ENCODE results near the gene TOM1L2.

Gene TOM1L2

DNA sequence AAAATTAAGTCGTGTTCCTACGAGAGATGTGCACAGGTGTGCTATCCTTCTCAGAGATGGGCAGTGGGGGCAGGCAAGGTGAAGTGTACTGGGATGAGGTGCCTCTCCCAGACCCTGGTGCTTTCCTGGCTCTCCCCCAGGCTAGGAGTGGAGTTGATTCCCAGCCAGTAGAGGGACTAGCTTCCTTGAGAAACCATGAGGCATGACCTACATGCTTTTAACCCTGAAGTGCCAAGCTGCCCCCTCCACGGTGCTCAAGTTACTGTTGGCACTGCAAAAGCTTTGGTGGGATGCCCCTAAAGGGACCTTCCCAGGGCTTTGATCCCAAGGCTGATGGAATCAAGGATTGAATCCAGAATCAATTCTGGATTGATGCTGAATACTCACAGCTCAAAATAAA, 88.4 kb downstream of the TOM1L2 start:
- peaks cover 76% of the 10 kb centered on the region for H3K36me3 ChIP-seq

DNA sequence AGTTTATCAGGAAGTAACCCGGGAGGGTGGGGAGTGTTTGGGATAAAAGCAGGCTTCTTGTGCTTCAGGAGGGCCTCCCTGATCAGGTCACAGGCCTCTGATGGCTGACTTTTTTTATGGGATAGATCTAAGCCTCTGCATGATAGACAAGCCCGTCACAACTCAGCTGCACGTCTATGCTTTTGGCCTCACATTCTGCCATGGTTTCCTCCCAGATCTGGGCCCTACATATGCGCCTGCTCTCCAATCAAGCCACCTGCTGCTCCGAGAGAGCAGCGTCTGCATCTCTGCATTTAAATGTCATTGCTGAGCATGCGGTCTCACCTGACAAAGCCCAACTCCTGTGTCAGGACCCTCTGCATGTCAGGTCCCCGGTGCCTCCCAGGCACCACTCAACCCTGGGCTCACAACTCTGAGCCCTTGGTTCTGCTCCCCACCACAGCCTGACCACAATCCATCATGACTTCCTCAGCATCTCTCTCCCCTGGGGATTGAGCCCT, 90.1 kb downstream of the TOM1L2 start:
- H3K4me3 ChIP-seq (ENCODE audit: low read depth in 1 of 2, low read length in 1 of 2), result no peak overlapping the region
- H3K36me3 ChIP-seq, result peaks cover 89% of the 10 kb centered on the region

More for the DNA sequence above, 88.4 kb downstream of the TOM1L2 start:
- TF ChIP-seq, protein P1, sequence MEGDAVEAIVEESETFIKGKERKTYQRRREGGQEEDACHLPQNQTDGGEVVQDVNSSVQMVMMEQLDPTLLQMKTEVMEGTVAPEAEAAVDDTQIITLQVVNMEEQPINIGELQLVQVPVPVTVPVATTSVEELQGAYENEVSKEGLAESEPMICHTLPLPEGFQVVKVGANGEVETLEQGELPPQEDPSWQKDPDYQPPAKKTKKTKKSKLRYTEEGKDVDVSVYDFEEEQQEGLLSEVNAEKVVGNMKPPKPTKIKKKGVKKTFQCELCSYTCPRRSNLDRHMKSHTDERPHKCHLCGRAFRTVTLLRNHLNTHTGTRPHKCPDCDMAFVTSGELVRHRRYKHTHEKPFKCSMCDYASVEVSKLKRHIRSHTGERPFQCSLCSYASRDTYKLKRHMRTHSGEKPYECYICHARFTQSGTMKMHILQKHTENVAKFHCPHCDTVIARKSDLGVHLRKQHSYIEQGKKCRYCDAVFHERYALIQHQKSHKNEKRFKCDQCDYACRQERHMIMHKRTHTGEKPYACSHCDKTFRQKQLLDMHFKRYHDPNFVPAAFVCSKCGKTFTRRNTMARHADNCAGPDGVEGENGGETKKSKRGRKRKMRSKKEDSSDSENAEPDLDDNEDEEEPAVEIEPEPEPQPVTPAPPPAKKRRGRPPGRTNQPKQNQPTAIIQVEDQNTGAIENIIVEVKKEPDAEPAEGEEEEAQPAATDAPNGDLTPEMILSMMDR (IDR thresholded peaks at IDR 0.05), result no peak
- Histone ChIP-seq H3K9me3 (no peaks in the 10 kb centered on the region), H3K4me1 (ENCODE audit: control insufficient read depth in 1 of 2, insufficient read depth in 1 of 2, low read depth in 1 of 2, low read length in 1 of 2) (no peaks in the 10 kb centered on the region), H3K27ac (no peak overlapping the region), H3K27me3 (no peaks in the 10 kb centered on the region), H3K4me3 (ENCODE audit: low read depth in 1 of 2, low read length in 1 of 2) (no peak overlapping the region)

DNA sequence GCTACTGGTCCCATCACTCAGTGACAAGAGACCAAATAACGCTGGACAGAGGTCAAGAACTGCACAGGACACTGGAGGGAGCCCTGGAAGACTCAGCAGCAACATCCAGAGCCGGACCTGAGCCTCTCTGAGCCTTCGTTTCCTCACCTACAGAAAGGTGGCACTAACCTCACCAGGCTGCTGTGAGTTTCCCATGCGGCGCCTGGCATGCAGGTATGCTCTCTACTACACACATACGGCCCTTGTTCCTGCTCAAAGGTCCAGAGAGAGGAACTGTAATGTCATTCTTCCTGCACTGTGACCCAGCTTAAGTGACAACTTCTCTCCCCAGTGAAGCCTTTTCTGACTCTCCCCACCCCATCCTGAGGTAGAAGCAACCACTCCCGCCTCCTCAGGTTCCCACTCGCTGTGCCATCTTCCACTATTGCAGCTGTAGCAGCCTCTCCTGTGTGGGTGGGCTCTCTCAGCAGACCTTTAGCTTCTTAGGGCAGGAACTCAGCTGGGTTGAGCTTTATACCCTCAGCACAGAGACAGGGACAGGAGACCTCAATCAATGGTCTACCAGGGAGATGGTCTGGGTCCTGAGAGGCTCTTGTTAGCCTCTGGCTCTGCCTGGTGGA, 91.5 kb downstream of the TOM1L2 start:
- TF ChIP-seq, protein P1 (IDR thresholded peaks at IDR 0.05), result no peak
- H3K9me3 ChIP-seq, result no peaks in the 10 kb centered on the region
- peaks cover 91% of the 10 kb centered on the region for H3K36me3 ChIP-seq
- no peak overlapping the region for H3K27ac ChIP-seq
- H3K4me3 ChIP-seq (ENCODE audit: low read depth in 1 of 2, low read length in 1 of 2), result no peak overlapping the region
- H3K27me3 ChIP-seq, result no peaks in the 10 kb centered on the region
- H3K4me1 ChIP-seq (ENCODE audit: control insufficient read depth in 1 of 2, insufficient read depth in 1 of 2, low read depth in 1 of 2, low read length in 1 of 2), result no peaks in the 10 kb centered on the region

More for the DNA sequence above, 90.1 kb downstream of the TOM1L2 start:
- TF ChIP-seq, protein P1 (IDR thresholded peaks at IDR 0.05), result no peak
- H3K27ac ChIP-seq, result no peak overlapping the region
- no peaks in the 10 kb centered on the region for H3K9me3 ChIP-seq
- H3K27me3 ChIP-seq, result no peaks in the 10 kb centered on the region
- no peaks in the 10 kb centered on the region for H3K4me1 ChIP-seq (ENCODE audit: control insufficient read depth in 1 of 2, insufficient read depth in 1 of 2, low read depth in 1 of 2, low read length in 1 of 2)

DNA sequence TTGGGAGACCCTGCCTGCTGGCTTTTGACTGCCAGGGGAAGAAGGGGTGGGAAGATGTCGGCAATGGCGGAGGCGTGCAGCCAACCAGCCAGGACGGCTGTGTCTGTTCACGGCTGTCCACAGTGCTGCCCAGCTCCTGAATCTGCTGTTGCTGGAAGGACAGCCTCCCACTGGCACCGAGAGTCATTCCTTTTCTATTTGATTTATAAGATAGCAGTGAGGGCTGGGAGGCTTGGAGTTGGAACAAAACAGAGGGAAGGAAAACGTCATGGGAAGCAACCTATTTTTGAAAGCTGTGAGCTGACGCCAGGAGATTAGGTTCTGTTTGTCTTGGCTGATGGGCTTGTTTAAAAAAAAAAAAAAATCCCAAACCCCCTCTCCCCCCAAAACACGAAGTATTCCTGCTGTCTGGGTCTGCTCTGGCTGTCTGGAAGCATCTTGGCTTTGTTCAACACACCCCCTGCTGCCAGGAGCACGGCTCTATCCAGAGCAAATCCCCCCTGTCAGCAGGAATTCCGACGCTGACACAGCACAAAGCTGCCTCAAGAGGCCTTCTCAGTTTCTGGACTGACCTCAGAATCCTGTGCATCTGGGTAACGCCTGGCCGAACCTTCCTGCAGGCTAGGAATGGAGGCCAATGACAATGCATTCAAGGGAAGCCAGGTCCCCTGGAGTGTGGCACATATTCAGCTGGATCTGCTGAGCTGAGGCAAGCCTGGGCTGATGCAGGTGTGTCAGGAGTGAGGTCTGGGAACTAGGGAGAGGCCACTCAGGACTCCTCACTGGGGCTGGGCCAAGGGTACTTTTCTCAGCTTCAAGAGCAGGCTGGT, 94.5 kb downstream of the TOM1L2 start:
- Histone ChIP-seq H3K27ac (no peak overlapping the region), H3K36me3 (peaks cover 67% of the 10 kb centered on the region), H3K4me1 (ENCODE audit: control insufficient read depth in 1 of 2, insufficient read depth in 1 of 2, low read depth in 1 of 2, low read length in 1 of 2) (peaks cover 6 to 8% of the 10 kb centered on the region in 2 experiments), H3K4me3 (ENCODE audit: low read depth in 1 of 2, low read length in 1 of 2) (no peak overlapping the region), H3K27me3 (no peaks in the 10 kb centered on the region), H3K9me3 (no peaks in the 10 kb centered on the region)
- TF ChIP-seq, protein P1 (IDR thresholded peaks at IDR 0.05), result no peak

DNA sequence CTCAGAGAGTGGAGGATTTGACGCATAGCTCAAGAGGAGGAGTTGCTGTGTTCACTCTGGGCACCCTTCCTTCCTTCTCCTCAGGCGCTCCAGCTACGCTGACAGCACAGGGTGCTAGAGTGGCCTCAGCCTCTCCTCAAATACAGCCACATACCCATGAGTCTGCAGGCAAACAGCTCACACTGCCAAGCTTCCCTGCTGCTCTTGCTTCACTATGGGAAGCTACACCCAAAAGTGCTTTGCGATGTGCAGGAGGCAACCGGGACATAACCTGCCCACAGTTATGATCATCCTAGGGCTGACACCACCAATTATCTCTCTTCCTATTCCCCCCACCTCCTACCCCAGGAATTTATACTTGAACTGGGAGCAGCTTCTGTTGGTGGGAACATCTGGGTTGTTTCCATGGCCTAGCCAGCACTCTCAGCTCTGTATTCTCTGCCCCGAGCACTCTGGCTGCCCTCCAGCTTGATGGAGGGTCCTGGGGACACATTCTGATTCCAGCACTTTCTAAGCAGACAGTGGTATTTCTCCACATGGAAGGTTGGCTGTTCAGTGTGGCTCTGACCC, 95.2 kb downstream of the TOM1L2 start:
- Histone ChIP-seq H3K27me3 (no peaks in the 10 kb centered on the region), H3K36me3 (peaks cover 60% of the 10 kb centered on the region), H3K4me3 (ENCODE audit: low read depth in 1 of 2, low read length in 1 of 2) (no peak overlapping the region), H3K9me3 (no peaks in the 10 kb centered on the region), H3K4me1 (ENCODE audit: control insufficient read depth in 1 of 2, insufficient read depth in 1 of 2, low read depth in 1 of 2, low read length in 1 of 2) (peaks cover 12 to 15% of the 10 kb centered on the region in 2 experiments), H3K27ac (no peak overlapping the region)
- TF ChIP-seq, protein P1 (IDR thresholded peaks at IDR 0.05), result no peak
